ENCODE results near the gene RBMS1.
"Not testable (repeated sequence)": the region's sequence is repeated elsewhere in the genome, so short reads cannot be mapped to it uniquely, and the experiment has no call there.

Gene RBMS1

GRCh38 chr2:160376576-160376975, 117.0 kb downstream of the RBMS1 start:
- DNase-seq: no peak

- no peak for DNase-seq
Measured at GRCh38 chr2:160375802-160376469, 117.7 kb downstream of the RBMS1 start.

GRCh38 chr2:160375037-160375436, 118.6 kb downstream of the RBMS1 start:
- no peak for DNase-seq

- DNase-seq: no peak
Measured at GRCh38 chr2:160373666-160374065, 119.9 kb downstream of the RBMS1 start.

GRCh38 chr2:160373263-160373662, 120.3 kb downstream of the RBMS1 start:
- DNase-seq: no peak

- DNase-seq: no peak
Measured at GRCh38 chr2:160372585-160372984, 121.0 kb downstream of the RBMS1 start.

GRCh38 chr2:160372010-160372356, 121.6 kb downstream of the RBMS1 start:
- no peak for DNase-seq

GRCh38 chr2:160371251-160372009, 122.2 kb downstream of the RBMS1 start:
- no peak for DNase-seq

GRCh38 chr2:160368988-160369930, 124.3 kb downstream of the RBMS1 start:
- DNase-seq: no peak

- no peak for DNase-seq
Measured at GRCh38 chr2:160367887-160368286, 125.7 kb downstream of the RBMS1 start.

GRCh38 chr2:160367139-160367538, 126.5 kb downstream of the RBMS1 start:
- not testable (repeated sequence) for DNase-seq

- no peak for DNase-seq
Measured at GRCh38 chr2:160366474-160366873, 127.1 kb downstream of the RBMS1 start.

- DNase-seq: no peak
Measured at GRCh38 chr2:160365716-160366367, 127.8 kb downstream of the RBMS1 start.

- DNase-seq: no peak
Measured at GRCh38 chr2:160364364-160364763, 129.2 kb downstream of the RBMS1 start.

- DNase-seq: no peak
Measured at GRCh38 chr2:160363961-160364360, 129.6 kb downstream of the RBMS1 start.

- DNase-seq: no peak
Measured at GRCh38 chr2:160363055-160363454, 130.6 kb downstream of the RBMS1 start.

- no peak for DNase-seq
Measured at GRCh38 chr2:160362541-160362940, 131.1 kb downstream of the RBMS1 start.

GRCh38 chr2:160362018-160362417, 131.6 kb downstream of the RBMS1 start:
- no peak for DNase-seq

- DNase-seq: no peak
Measured at GRCh38 chr2:160360089-160360757, 133.4 kb downstream of the RBMS1 start.

GRCh38 chr2:160358046-160358445, 135.6 kb downstream of the RBMS1 start:
- DNase-seq: no peak

GRCh38 chr2:160356485-160356884, 137.1 kb downstream of the RBMS1 start:
- DNase-seq: no peak

- no peak for DNase-seq
Measured at GRCh38 chr2:160355080-160355479, 138.5 kb downstream of the RBMS1 start.

Data from cerebellar nuclear complex (tissue), 1 donor.